HG03175 (cell line): ENCODE data around the gene CHMP2A.

Source experiments
- ATAC-seq: cut with Tn5 transposase; IDR thresholded peaks from one replicate; pipeline ENCODE4 v1.9.1; 2021; ENCODE audit warnings: mild to moderate bottlenecking, moderate library complexity; ENCODE audit not compliant: unreplicated experiment

The CHMP2A gene

DNA sequence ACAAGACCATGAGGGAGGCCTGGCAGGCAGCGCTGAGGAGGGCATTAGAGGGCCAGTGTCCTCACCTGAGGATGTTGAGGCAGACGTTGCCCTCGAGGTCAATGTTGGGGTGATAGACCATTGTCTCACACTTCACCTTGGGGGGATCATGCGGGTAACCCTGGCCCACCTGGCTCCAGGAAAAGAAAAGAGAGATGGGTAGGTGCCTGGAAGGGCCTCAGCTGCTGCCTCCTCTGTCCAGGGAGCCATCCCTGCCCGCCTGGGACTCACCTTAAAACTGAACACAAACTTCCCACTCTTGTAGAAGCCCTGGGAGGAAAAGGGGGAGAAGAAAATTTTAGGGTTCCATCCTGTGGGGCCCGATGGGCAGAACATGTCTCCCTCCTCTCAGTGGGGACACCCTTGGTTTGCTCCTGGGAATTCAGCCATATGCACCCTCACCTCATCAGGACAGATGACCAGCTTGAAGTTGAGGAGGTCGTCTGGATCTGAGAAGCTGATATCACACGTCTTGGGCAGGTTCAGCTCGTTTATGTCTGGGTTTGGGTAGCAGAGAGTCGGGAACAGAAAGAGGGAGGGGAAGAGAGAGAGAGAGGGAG lies 1.8 kb upstream of the CHMP2A start:
- no peak for ATAC-seq

DNA sequence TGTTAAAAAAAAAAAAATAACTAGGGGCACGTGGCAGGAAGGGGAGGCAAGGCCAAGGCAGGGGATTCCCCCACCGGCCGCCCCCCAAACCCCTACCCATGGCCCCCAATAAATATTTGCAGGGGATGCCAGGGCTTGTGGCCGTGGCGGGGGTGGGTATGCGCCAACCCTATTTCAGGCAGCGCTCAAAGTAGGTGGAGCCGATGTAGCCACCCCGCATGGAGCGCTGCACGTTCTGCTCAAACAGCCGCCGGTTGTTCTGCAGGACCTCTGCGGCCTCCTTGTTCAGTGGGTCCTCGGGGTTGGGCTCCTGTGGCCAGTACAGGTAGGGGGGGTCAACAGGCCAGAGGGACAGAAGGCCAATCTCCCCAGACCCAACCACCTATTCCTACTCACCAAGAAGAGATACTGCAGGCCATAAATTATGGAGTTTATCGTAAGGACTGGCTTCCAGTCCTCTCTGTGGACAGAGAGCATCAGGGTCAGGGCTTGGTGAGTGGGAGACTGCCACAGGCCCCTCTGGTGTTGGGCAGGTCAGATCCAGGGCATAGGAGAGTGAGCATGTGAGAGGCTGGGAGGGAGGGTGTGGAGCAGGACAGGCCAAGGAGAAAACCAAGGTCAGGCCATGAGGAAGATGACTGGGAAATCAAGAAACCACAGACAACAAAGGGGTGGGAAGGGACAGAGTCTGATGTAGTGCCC lies 1.2 kb upstream of the CHMP2A start:
- no peak for ATAC-seq

DNA sequence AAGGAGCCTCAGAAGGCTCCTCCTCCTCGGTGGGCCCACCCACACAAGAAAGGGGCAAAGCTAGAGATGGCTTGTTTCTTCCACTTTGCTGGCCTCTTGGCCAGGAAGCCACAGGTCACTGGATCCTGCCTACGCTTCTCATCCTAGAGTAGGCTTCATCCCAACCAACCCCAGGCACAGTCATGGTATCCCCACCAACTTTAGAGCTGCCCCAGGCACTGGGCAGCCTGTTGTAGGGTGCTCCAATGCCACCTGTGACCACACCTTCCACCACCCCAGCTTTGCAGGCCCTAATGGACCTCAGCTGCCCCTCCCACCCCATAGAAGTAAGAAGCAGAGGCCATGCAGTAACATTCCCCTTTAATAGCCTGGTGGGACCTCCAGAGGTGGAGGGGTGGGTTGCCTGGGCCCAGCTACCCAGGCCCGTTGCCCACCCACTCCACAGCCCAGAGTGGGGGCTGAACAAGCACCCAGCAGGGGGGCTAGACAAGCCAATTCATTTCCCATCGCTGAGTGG lies 522 bp upstream of the CHMP2A start:
- no peak for ATAC-seq

DNA sequence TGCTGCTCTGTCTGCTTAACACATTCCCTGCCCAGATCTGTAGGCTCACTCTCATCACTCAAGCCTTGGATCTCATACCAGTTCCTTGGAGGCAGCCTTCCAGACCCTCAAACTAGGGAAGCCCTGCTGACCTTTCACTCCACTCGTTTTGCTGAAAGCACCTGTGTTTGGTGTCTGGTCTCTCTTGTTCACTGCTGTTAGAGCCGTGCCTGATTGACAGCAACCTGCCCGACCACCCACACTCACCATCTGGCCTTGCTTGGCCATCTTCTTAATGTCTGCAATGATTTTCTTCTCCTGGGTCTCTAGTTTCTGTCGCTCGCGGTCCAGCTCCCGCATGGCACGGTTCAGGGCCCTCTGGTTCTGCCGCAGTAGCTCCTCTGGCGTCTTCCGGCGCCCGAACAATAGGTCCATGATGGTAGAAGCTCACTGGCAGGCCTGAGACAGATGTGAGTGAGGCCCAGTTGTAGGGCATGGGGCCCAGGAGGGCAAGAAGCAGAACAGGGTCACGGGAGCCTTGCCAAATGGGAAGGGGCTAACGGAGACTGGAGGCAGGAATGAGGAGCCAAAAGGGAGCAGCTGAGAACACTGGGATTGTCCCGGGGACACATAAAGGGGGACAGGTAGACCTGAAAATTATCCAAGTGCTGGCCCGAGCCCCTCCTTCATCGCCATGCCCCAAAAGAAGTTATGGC lies 959 bp downstream of the CHMP2A start:
- no peak for ATAC-seq

DNA sequence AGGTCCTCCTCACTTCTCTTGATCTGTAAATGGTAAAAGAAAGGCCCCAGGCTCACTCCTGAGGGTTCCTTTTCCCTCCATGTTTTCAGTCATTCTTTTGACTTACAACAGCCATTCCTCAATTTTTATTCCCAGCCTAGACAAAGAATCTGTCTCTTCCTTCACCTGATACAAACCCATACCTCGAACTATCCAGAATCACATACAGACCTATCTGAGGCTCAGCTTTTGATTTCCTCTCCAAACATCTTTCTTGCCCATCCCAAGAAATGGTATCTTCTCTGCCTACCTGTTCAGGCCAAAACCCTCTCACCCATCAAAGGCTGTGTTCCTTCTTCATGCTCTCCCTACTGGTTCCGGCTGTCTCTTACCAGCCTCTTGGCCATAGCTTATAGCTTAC lies 2.2 kb downstream of the CHMP2A start:
- no peak for ATAC-seq

DNA sequence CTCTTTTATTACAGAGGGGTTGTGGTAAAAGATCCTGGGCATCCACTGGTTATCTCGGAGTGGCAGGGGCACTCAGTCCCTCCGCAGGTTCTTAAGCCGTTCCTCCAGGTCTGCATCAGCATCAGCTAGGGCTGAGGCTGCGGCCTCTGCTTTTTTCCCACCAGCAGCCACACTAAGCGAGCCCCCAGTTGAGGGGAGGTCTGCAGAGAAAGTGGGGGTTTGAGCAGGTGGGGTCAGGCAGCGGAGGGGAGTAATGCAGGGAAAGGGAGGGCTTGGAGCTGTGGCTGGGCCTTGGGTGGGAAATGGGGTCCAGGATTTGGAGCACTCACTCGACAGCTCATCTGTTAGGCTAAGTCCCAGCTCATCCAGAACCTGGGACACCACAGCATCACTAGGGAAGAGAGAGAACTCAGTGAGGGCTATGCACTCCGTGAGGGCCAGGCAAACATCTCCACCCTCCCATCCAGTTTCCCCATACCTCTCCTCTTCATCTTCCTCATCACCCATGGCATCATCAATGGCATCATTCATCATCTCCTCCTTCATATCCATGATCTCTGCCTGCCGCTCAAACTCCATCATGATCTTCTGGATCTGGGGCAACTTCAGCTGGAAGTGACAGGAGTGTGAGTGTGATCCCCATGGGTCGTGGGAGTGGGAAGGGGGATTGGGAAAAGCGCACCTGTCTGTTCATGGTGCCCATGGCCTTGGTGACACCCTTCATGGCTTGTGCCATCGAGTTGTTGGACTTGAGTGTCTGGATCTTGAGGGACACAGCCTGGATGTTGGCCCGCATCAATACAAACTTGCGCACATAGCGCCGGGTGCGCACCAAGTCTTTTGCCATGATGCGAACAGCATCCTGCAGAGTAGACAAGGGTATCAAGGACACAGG lies 3.1 kb downstream of the CHMP2A start:
- no peak for ATAC-seq

- no peak for ATAC-seq
Observed at GRCh38 chr19:58551123-58551497, 3.8 kb downstream of the CHMP2A start.

GRCh38 chr19:58550362-58551122 lies 4.4 kb downstream of the CHMP2A start:
- no peak for ATAC-seq

- no peak for ATAC-seq
Observed at GRCh38 chr19:58549664-58550361, 5.1 kb downstream of the CHMP2A start.

GRCh38 chr19:58548859-58549663 lies 5.8 kb downstream of the CHMP2A start:
- no peak for ATAC-seq

- ATAC-seq, result no peak
Observed at GRCh38 chr19:58547323-58548312, 7.3 kb downstream of the CHMP2A start.

DNA sequence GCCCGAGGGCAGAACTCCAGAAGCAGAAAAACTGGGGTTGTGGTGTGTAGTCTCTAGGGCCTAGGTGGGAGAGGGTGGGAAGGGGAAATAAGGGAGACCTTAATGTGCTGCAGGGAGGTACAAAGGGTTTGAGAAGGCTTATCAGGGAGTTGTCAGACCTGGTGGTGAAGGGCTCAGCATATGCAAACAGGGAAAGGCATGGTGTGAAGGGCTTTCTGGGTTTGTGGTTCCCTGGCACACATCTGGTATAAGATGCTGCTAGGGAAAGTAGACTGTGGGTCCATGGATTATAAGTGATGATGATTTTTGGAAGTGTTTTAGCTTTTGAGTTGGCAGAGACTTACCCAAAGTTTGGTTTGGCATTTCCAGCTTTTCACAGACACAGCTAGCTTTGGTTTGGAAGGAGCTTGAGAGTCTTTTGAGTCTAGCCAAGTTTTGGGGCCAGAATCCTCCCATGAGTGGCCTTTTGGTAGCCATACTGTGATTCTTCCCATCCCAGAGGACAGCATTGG lies 8.8 kb downstream of the CHMP2A start:
- no peak for ATAC-seq

GRCh38 chr19:58545286-58546018 lies 9.5 kb downstream of the CHMP2A start:
- ATAC-seq, result no peak

GRCh38 chr19:58544591-58545285 lies 10.2 kb downstream of the CHMP2A start:
- peak; percentile 48 for ATAC-seq

DNA sequence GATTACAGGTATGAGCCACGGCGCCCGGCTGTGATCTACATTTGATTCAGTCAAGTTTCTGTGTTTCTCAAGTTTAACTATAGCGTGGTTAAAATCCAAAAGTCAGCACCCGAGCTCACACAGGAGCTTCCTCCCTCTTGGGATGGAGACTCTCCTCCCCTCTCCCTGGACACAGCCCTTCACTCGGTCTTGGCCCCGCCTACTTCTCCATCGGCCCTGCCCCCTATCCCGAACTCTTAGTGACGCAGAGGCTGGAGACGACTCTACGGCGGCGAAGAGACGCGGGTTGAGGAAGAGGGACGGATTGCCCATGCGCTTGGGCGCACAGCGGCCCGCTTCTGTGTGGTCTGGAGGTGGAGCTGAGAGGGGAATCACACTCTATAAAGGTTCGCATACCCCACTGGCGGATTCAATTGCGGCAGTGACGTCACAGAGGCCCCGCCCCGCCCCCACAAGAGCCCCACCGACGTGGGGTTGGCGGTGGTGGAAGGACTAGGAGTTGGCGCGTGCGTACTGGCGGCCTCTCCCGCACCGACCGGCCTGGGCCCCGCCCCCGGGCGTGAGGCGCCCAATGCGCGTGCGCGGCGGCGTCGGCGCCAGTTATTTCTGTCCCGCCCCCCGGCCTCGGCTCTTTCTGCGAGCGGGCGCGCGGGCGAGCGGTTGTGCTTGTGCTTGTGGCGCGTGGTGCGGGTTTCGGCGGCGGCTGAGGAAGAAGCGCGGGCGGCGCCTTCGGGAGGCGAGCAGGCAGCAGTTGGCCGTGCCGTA lies 10.9 kb downstream of the CHMP2A start, which contains the start of gene TRIM28:
Gene TRIM28, plus strand, starts transcription at position 239 of the 765 bp plus-strand sequence. CDS start 694 bp downstream, outside the sequence.
- ATAC-seq, result peak; percentile 86
